Measurements from ENCODE around the gene HBE1.

The HBE1 gene

GRCh38 chr11:5247472-5248192 is 22.1 kb downstream of the HBE1 start:
- ATAC-seq (ENCODE audit: low read depth) (no peak), DNase-seq (ENCODE audit: low spot score) (no peak)
- H3K36me3 ChIP-seq (ENCODE audit: low read depth), result no peaks in the 10 kb centered on the region
- no peaks in the 10 kb centered on the region for H3K27me3 ChIP-seq (ENCODE audit: insufficient read depth, poor library complexity, severe bottlenecking)
- H3K4me3 ChIP-seq (ENCODE audit: severe bottlenecking), result no peak overlapping the region
- no peaks in the 10 kb centered on the region for H3K4me1 ChIP-seq (ENCODE audit: insufficient read depth, poor library complexity, severe bottlenecking)
- no peaks in the 10 kb centered on the region for H3K9me3 ChIP-seq (ENCODE audit: severe bottlenecking)
- TF ChIP-seq, protein P1, sequence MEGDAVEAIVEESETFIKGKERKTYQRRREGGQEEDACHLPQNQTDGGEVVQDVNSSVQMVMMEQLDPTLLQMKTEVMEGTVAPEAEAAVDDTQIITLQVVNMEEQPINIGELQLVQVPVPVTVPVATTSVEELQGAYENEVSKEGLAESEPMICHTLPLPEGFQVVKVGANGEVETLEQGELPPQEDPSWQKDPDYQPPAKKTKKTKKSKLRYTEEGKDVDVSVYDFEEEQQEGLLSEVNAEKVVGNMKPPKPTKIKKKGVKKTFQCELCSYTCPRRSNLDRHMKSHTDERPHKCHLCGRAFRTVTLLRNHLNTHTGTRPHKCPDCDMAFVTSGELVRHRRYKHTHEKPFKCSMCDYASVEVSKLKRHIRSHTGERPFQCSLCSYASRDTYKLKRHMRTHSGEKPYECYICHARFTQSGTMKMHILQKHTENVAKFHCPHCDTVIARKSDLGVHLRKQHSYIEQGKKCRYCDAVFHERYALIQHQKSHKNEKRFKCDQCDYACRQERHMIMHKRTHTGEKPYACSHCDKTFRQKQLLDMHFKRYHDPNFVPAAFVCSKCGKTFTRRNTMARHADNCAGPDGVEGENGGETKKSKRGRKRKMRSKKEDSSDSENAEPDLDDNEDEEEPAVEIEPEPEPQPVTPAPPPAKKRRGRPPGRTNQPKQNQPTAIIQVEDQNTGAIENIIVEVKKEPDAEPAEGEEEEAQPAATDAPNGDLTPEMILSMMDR (IDR thresholded peaks at IDR 0.05; ENCODE audit: poor library complexity, severe bottlenecking), result no peak
- no peak overlapping the region for H3K27ac ChIP-seq (ENCODE audit: poor library complexity, severe bottlenecking)

- Histone ChIP-seq H3K36me3 (ENCODE audit: low read depth) (no peaks in the 10 kb centered on the region), H3K4me1 (ENCODE audit: insufficient read depth, poor library complexity, severe bottlenecking) (no peaks in the 10 kb centered on the region), H3K27ac (ENCODE audit: poor library complexity, severe bottlenecking) (no peak overlapping the region), H3K9me3 (ENCODE audit: severe bottlenecking) (no peaks in the 10 kb centered on the region), H3K4me3 (ENCODE audit: severe bottlenecking) (no peak overlapping the region), H3K27me3 (ENCODE audit: insufficient read depth, poor library complexity, severe bottlenecking) (no peaks in the 10 kb centered on the region)
- no peak for ATAC-seq (ENCODE audit: low read depth)
- no peak for DNase-seq (ENCODE audit: low spot score)
- TF ChIP-seq, protein P1 (IDR thresholded peaks at IDR 0.05; ENCODE audit: poor library complexity, severe bottlenecking), result no peak
Observed at GRCh38 chr11:5246772-5247471, 22.8 kb downstream of the HBE1 start.

DNA sequence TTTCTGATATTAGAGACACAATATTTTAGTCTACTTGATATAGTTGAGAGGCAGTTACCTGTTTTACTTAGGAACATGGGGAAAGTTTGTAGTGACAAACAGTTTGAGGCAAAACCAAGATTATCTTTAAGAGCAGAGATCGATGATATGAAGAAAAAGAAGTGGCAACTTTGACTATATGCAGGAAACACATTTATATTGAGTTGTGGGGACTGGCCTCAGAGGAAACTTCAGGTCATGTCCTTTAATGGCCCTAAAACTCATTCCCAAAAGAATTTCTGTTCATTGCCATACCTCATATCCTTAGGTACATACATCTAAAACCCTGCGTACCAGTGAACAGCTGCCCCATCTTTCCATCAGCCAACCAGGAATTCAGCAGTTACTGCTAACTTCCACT is 24.6 kb downstream of the HBE1 start:
- H3K4me1 ChIP-seq (ENCODE audit: insufficient read depth, poor library complexity, severe bottlenecking), result no peaks in the 10 kb centered on the region
- no peaks in the 10 kb centered on the region for H3K9me3 ChIP-seq (ENCODE audit: severe bottlenecking)
- H3K27ac ChIP-seq (ENCODE audit: poor library complexity, severe bottlenecking), result no peak overlapping the region
- no peak for DNase-seq (ENCODE audit: low spot score)
- TF ChIP-seq, protein P1 (IDR thresholded peaks at IDR 0.05; ENCODE audit: poor library complexity, severe bottlenecking), result no peak
- no peak overlapping the region for H3K4me3 ChIP-seq (ENCODE audit: severe bottlenecking)
- H3K27me3 ChIP-seq (ENCODE audit: insufficient read depth, poor library complexity, severe bottlenecking), result no peaks in the 10 kb centered on the region
- H3K36me3 ChIP-seq (ENCODE audit: low read depth), result no peaks in the 10 kb centered on the region
- ATAC-seq (ENCODE audit: low read depth), result no peak

- no peak overlapping the region for H3K27ac ChIP-seq (ENCODE audit: poor library complexity, severe bottlenecking)
- ATAC-seq (ENCODE audit: low read depth), result no peak
- DNase-seq (ENCODE audit: low spot score), result no peak
- no peaks in the 10 kb centered on the region for H3K9me3 ChIP-seq (ENCODE audit: severe bottlenecking)
- peaks cover 4% of the 10 kb centered on the region for H3K27me3 ChIP-seq (ENCODE audit: insufficient read depth, poor library complexity, severe bottlenecking)
- H3K4me3 ChIP-seq (ENCODE audit: severe bottlenecking), result no peak overlapping the region
- H3K4me1 ChIP-seq (ENCODE audit: insufficient read depth, poor library complexity, severe bottlenecking), result no peaks in the 10 kb centered on the region
- no peaks in the 10 kb centered on the region for H3K36me3 ChIP-seq (ENCODE audit: low read depth)
- TF ChIP-seq, protein P1 (IDR thresholded peaks at IDR 0.05; ENCODE audit: poor library complexity, severe bottlenecking), result no peak
Observed at GRCh38 chr11:5243816-5244180, 25.9 kb downstream of the HBE1 start.
